ACC112 (cell line): ENCODE measurements around the gene CCL8.

ENCODE experiments used
- H2AFZ ChIP-seq: fragments of 200-600 bp; sonication (generic); one replicate; pipeline ENCODE4 v1.6.0; 2017; ENCODE audit warnings: antibody characterized with exemption, low read length; ENCODE audit not compliant: unreplicated experiment
- H3K27ac ChIP-seq: fragments of 200-600 bp; sonication (generic); 2 replicates; pipeline ENCODE4 v1.5.1; 2014; ENCODE audit warnings: low read depth, mild to moderate bottlenecking, antibody characterized with exemption, low read length, moderate library complexity
- H3K27me3 ChIP-seq: fragments of 200-600 bp; sonication (generic); 2 replicates; pipeline ENCODE4 v1.6.1; 2014; ENCODE audit warnings: mild to moderate bottlenecking, antibody characterized with exemption, low read length, moderate library complexity, mixed read lengths; ENCODE audit not compliant: insufficient read depth
- H3K36me3 ChIP-seq: fragments of 200-600 bp; sonication (generic); 2 replicates; pipeline ENCODE4 v1.6.1; 2016; ENCODE audit warnings: mild to moderate bottlenecking, antibody characterized with exemption, low read length, moderate library complexity, mixed read lengths; ENCODE audit not compliant: insufficient read depth
- H3K4me1 ChIP-seq: fragments of 200-600 bp; sonication (generic); one replicate; pipeline ENCODE4 v1.6.1; 2016; ENCODE audit warnings: low read length, mixed read lengths; ENCODE audit not compliant: insufficient read depth, unreplicated experiment, control insufficient read depth
- H3K4me3 ChIP-seq: fragments of 200-600 bp; sonication (generic); 2 replicates; pipeline ENCODE4 v1.5.1; 2014; ENCODE audit warnings: mild to moderate bottlenecking, low read depth, low read length
- H3K79me2 ChIP-seq: fragments of 200-600 bp; sonication (generic); one replicate; pipeline ENCODE4 v1.6.0; 2016; ENCODE audit warnings: low read length; ENCODE audit not compliant: control insufficient read depth, unreplicated experiment, insufficient read depth

The CCL8 gene

DNA sequence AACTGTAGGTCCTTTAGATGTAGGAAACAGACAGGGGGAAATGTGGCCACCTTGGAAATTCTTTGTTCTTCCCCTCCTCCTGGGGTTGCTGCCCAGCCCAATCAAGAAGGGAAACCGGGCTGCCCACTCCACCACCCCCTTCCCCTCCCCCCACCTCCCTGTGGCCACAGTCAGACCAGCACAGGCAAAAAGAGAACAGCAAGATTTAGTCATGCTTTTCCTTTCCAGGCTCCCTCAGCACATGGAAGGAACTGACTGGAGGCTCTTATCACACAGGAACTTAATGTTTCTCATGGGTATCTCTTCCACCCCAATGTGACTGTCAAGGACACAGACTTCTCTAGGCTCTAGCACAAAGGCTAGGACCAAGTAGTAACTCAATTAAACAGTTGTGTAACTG, 46.8 kb downstream of the CCL8 start:
- Histone ChIP-seq H3K4me3 (no peak overlapping the region), H3K27ac (no peak overlapping the region), H3K4me1 (no peaks in the 10 kb centered on the region), H3K27me3 (peaks cover 44% of the 10 kb centered on the region), H3K79me2 (no peaks in the 10 kb centered on the region), H3K36me3 (no peaks in the 10 kb centered on the region), H2AFZ (no peak overlapping the region)

DNA sequence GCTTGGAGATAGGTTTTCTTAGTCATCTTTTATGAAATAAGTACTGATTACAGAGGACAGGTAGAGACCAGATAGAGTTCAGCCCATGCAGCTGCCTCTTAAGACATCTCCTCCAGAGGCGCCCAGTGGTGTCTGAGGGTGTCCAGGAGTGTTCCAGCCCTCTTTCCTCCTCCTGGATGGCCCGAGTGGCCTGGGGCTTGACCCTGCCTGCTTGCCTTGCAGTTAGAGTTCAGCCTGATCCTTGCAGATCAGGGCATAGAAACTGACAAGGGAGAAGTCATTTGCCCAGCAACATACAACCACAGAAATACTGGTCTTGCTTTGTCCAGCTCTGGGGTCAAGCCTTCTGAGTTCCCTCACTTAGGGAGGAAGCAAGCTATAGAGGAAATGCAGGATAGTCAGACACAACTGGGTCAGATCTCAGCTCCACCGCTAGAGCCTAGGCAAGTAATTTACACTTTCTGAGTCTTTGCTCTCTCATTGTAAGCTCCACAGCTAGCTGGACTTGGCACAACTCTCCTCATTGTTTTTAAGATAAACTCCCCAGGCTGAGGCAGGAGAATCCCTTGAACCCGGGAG, 47.4 kb downstream of the CCL8 start:
- Histone ChIP-seq H2AFZ (no peak overlapping the region), H3K4me3 (no peak overlapping the region), H3K79me2 (no peaks in the 10 kb centered on the region), H3K4me1 (no peaks in the 10 kb centered on the region), H3K27me3 (peaks cover 44% of the 10 kb centered on the region), H3K27ac (no peak overlapping the region), H3K36me3 (no peaks in the 10 kb centered on the region)

DNA sequence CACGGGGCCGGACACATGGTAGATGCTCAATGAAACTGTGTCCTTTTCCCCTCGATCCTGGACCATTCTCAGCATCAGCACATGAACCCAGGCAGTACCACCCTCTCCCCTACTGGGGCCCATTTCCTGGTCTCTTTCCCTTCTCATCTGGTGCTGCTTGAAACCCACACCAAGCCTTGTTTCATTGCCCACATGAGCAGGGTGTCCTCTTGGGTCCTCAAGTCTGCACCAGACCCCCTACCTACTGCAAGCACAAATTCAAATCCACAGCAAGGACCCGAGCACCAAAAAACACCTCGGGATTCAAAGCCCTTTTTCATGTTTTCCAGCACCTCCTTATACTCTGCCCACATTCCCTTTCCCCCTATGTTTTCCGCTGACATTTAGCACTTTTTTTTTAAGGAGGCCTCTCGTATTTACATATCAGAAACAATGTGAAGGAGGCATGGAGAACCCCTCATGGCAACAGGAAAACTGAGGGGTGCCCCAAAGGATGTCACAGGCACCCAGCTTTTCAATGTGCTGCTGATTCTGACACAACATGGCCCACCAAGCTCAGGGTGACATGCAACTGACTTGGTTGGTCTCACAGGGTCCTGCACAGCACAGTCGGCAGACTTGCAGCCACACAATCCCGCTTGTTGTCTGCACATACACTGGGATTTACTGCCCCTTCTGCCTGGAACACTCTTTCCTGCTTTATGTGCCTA, 48.4 kb downstream of the CCL8 start:
- no peak overlapping the region for H2AFZ ChIP-seq
- H3K27me3 ChIP-seq, result peaks cover 44% of the 10 kb centered on the region
- H3K36me3 ChIP-seq, result no peaks in the 10 kb centered on the region
- H3K79me2 ChIP-seq, result no peaks in the 10 kb centered on the region
- H3K4me3 ChIP-seq, result no peak overlapping the region
- no peak overlapping the region for H3K27ac ChIP-seq
- no peaks in the 10 kb centered on the region for H3K4me1 ChIP-seq

DNA sequence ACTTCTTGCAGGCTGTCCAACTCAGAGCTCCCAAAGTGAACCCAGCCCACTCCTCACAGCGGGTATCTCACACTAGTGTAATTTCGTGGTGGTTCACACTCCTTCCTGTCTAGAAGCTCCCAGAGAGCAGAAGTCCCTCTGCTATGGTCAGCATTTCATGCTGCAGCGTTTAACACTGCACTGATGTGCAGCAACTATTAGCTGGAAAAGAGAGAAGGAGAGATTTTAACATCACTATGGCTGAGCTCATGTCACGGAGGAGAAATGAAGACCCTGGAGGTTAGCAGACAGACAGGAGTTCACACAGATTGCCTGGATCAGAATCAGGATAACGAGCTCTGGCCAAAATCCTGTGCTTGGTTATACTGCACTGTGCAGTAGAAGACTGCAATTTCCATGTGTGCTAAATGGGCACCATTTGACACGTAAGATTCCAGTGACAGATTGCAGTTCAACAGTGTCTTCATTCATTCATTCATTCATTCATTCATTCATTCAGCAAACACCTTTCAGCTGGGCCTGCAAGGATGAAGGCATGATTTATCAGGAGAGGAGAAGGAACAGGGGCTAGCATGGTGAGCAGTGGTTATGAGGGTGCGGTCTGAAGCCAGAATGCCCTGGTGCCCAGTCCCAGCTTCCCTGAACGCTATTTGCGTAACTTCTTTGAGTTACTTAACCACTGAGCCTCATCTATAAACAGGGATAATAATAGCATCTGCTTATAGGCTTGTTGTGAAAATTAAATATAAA, 49.1 kb downstream of the CCL8 start:
- no peak overlapping the region for H3K4me3 ChIP-seq
- H3K27me3 ChIP-seq, result peaks cover 39% of the 10 kb centered on the region
- no peak overlapping the region for H2AFZ ChIP-seq
- no peaks in the 10 kb centered on the region for H3K4me1 ChIP-seq
- H3K79me2 ChIP-seq, result no peaks in the 10 kb centered on the region
- no peaks in the 10 kb centered on the region for H3K36me3 ChIP-seq
- H3K27ac ChIP-seq, result no peak overlapping the region

DNA sequence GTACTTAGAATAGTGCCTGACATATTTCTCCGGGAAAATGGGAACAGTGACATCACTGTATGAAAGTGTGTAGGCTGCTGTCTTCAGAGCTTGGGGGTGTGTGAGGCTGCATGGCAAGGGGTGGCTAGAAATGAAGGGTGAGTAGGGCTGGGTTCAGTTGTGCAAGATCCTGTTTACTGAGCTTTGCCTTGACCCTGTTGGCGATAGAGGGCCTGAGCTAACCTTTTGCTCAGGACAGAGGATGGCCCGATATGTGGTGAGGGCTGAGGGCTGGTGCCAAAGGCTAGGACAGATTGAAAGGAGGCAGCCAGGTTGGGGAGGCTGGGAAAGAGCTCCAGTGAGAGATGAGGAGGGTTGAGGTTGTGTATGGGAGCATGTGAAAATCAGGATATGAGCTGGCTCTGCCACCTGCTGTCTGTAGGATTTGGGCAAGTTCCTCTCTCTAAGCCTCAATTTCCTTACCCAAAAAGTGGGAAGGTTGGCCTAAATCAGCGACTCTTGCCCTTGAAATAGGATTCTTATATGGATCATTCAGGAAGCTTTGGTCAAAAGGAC, 49.8 kb downstream of the CCL8 start:
- Histone ChIP-seq H3K27ac (no peak overlapping the region), H3K79me2 (no peaks in the 10 kb centered on the region), H3K4me3 (no peak overlapping the region), H3K36me3 (no peaks in the 10 kb centered on the region), H3K4me1 (no peaks in the 10 kb centered on the region), H3K27me3 (peaks cover 39% of the 10 kb centered on the region), H2AFZ (no peak overlapping the region)

DNA sequence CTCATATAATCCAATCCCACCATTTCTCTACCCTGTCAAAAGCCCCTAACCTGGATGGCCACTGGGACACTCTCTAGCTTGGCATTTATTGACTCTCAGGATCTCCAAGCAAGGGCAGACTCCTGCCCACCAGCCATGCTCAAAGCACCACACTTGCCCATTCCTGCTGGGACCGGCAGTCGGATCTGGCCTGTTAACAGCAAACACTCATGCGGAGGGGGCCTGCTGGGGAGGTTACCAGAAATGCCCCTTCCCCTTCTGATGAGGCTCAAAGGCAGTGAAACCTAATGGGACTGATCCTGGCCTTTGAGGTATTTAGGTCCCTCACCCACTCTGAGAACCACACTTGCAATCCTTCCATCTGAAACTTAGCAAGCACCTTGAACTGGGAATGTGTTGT, 50.3 kb downstream of the CCL8 start:
- Histone ChIP-seq H3K79me2 (no peaks in the 10 kb centered on the region), H3K4me1 (no peaks in the 10 kb centered on the region), H3K36me3 (no peaks in the 10 kb centered on the region), H3K27me3 (peaks cover 34% of the 10 kb centered on the region), H2AFZ (no peak overlapping the region), H3K27ac (no peak overlapping the region), H3K4me3 (no peak overlapping the region)

DNA sequence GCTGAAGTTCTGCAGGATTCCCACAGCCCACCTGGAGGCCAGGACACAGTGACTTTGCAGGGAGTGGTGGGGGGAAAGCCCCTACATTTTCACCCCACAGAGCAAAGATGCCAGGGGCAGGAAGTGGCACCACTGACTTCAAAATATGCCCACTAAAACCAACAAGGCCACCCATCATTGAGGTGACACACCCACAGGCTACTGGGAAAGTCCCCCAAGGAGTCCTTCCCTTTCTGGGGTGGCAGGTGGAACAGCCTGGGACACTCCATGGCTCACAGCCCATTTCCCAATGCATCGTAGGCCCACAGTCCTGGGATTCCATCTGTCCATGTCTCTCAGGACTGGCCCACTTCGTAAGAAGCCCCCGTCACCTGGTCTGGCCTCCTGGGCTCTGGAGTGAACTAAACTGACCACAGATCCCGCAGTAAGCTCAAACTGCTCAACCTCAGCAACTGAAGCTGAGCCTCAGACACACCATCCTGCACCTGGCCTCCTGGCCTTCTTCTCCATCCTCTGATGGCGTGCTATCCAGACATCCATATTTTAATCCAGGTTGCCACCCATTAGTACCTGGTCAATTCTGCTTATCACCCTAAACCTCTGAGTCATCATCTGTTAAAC, 51.3 kb downstream of the CCL8 start:
- Histone ChIP-seq H3K79me2 (no peaks in the 10 kb centered on the region), H3K4me3 (no peak overlapping the region), H3K4me1 (no peaks in the 10 kb centered on the region), H3K27me3 (peaks cover 24% of the 10 kb centered on the region), H2AFZ (no peak overlapping the region), H3K27ac (no peak overlapping the region), H3K36me3 (no peaks in the 10 kb centered on the region)

DNA sequence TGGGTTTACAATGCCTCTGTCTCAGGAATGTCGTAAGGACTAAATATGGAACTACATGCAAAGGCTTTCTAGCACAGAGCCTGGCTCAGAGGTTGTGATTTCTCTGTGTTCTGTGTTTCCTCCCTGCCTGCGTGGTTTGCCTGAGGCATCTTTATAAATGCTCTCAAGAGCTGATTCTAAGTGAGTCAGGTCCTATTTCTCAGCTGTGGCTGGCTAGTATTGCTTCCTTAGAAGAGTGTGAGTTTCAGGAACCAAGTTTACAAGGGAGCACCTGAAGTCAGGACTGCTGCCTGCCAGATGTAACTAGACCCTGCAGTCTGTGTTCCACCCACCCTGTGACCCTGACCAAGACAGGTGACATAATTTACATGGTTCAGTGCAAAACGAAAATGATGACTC, 51.8 kb downstream of the CCL8 start:
- H3K27ac ChIP-seq, result no peak overlapping the region
- H3K4me1 ChIP-seq, result no peaks in the 10 kb centered on the region
- H3K79me2 ChIP-seq, result no peaks in the 10 kb centered on the region
- no peaks in the 10 kb centered on the region for H3K36me3 ChIP-seq
- H2AFZ ChIP-seq, result no peak overlapping the region
- H3K4me3 ChIP-seq, result no peak overlapping the region
- peaks cover 21% of the 10 kb centered on the region for H3K27me3 ChIP-seq
